Osteocyte (in vitro differentiated cells): ENCODE results near the gene MB21D2. TPM values are rescaled to one million over a fixed set of nuclear protein-coding genes. Genes with fewer than 3 reads are reported as not detected.
"Not testable (repeated sequence)": the region's sequence is repeated elsewhere in the genome, so short reads cannot be mapped to it uniquely, and the experiment has no call there.

Experiments
- DNase-seq: peaks from one replicate; pipeline ENCODE4 v3.0.0; 2021; ENCODE audit warnings: mixed read lengths; ENCODE audit not compliant: unreplicated experiment; ENCODE audit errors: extremely low spot score
- H3K27ac Mint-ChIP-seq: one replicate; pipeline ENCODE4 v1.8.0; 2021; ENCODE audit warnings: mild to moderate bottlenecking, mixed read lengths; ENCODE audit not compliant: unreplicated experiment
- H3K27me3 Mint-ChIP-seq: one replicate; pipeline ENCODE4 v1.8.0; 2021; ENCODE audit warnings: mixed read lengths; ENCODE audit not compliant: unreplicated experiment
- H3K36me3 Mint-ChIP-seq: one replicate; pipeline ENCODE4 v1.8.0; 2021; ENCODE audit warnings: mixed read lengths; ENCODE audit not compliant: unreplicated experiment
- H3K4me1 Mint-ChIP-seq: one replicate; pipeline ENCODE4 v1.8.0; 2021; ENCODE audit warnings: mixed read lengths; ENCODE audit not compliant: unreplicated experiment
- H3K4me3 Mint-ChIP-seq: one replicate; pipeline ENCODE4 v1.8.0; 2021; ENCODE audit warnings: mild to moderate bottlenecking, moderate library complexity, mixed read lengths; ENCODE audit not compliant: unreplicated experiment
- H3K9me3 Mint-ChIP-seq: one replicate; pipeline ENCODE4 v1.8.0; 2021; ENCODE audit warnings: mixed read lengths; ENCODE audit not compliant: unreplicated experiment
- CTCF ChIP-seq: fragments of 200-600 bp; sonication (generic); IDR thresholded peaks from 2 replicates; pipeline ENCODE4 v1.5.0; 2021; ENCODE audit warnings: antibody characterized with exemption, mild to moderate bottlenecking, moderate library complexity
- total RNA-seq: library from RNA; stranded (reverse); gene quantifications from 2 replicates; pipeline ENCODE4 v1.2.1, GENCODE V29; 2021

Gene MB21D2
- total RNA-seq, 1 donor from 2014 or later = 5.5 TPM

- Mint-ChIP-seq H3K9me3 (no peaks in the 10 kb centered on the region), H3K27ac (no peak overlapping the region), H3K4me3 (no peak overlapping the region), H3K4me1 (no peaks in the 10 kb centered on the region), H3K36me3 (peaks cover 10% of the 10 kb centered on the region), H3K27me3 (no peaks in the 10 kb centered on the region)
- TF ChIP-seq CTCF = no peak
- DNase-seq = no peak
These were observed 115.7 kb downstream of the MB21D2 start for GRCh38 chr3:192801985-192802384.

GRCh38 chr3:192799721-192800120 is 117.9 kb downstream of the MB21D2 start:
- Mint-ChIP-seq H3K36me3 (peaks cover 10% of the 10 kb centered on the region), H3K27me3 (no peaks in the 10 kb centered on the region), H3K9me3 (no peaks in the 10 kb centered on the region), H3K27ac (no peak overlapping the region), H3K4me3 (no peak overlapping the region), H3K4me1 (peaks cover 8% of the 10 kb centered on the region)
- TF ChIP-seq CTCF = no peak
- DNase-seq = no peak

- TF ChIP-seq CTCF = no peak
- no peak for DNase-seq
- H3K36me3 Mint-ChIP-seq = peaks cover 7% of the 10 kb centered on the region
- no peaks in the 10 kb centered on the region for H3K9me3 Mint-ChIP-seq
- H3K4me1 Mint-ChIP-seq = peaks cover 8% of the 10 kb centered on the region
- no peak overlapping the region for H3K27ac Mint-ChIP-seq
- H3K27me3 Mint-ChIP-seq = no peaks in the 10 kb centered on the region
- H3K4me3 Mint-ChIP-seq = no peak overlapping the region
These were observed 122.6 kb downstream of the MB21D2 start for GRCh38 chr3:192795021-192795420.

GRCh38 chr3:192794216-192794615 is 123.4 kb downstream of the MB21D2 start:
- Mint-ChIP-seq H3K4me1 (peaks cover 8% of the 10 kb centered on the region), H3K36me3 (peaks cover 7% of the 10 kb centered on the region)
- DNase-seq = no peak

GRCh38 chr3:192788816-192789515 is 128.7 kb downstream of the MB21D2 start:
- H3K9me3 Mint-ChIP-seq, H3K36me3 Mint-ChIP-seq, H3K4me3 Mint-ChIP-seq, DNase-seq, H3K27ac Mint-ChIP-seq, H3K4me1 Mint-ChIP-seq: not testable (repeated sequence)
- peaks cover 13% of the 10 kb centered on the region for H3K27me3 Mint-ChIP-seq

More at GRCh38 chr3:192794216-192794615, 123.4 kb downstream of the MB21D2 start:
- no peaks in the 10 kb centered on the region for H3K27me3 Mint-ChIP-seq
- no peaks in the 10 kb centered on the region for H3K9me3 Mint-ChIP-seq
- no peak overlapping the region for H3K4me3 Mint-ChIP-seq
- no peak for TF ChIP-seq CTCF
- H3K27ac Mint-ChIP-seq = no peak overlapping the region
